Erythroblast (primary cell): ENCODE data around the gene VAMP3.

Experiments
- DNase-seq, 2 experiments: peaks; one replicate each; lab custom pipeline; 2025; lab: John Stamatoyannopoulos, UW
- GATA1 ChIP-seq: IDR thresholded peaks from 2 replicates; pipeline ENCODE4 v1.6.1; 2011; ENCODE audit warnings: low read depth, mild to moderate bottlenecking, control low read depth, low read length, moderate library complexity
- POLR2A ChIP-seq: IDR thresholded peaks from 2 replicates; pipeline ENCODE4 v1.6.1; 2011; ENCODE audit warnings: mild to moderate bottlenecking, low read length

Gene VAMP3

DNA sequence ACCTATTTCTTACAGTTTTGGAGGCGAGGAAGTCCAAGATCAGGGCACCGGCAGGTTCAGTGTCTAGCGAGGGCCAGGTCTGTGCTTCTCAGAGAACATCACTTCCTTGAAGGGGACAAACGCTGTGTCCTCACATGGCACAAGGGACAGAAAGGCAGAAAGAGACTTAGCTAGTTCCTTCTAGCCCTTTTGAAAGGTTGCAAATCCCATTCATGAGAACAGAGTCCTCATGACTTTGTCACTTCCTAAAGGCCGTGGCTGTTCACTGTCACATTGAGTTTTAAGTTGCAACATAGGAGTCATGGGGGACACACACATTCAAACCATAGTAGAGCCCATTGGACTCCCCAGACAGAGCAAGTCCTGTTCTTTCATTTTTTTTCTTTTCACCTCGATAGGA lies 40.4 kb downstream of the VAMP3 start:
- TF ChIP-seq POLR2A (no peak), GATA1 (no peak)
- DNase-seq: no peak

DNA sequence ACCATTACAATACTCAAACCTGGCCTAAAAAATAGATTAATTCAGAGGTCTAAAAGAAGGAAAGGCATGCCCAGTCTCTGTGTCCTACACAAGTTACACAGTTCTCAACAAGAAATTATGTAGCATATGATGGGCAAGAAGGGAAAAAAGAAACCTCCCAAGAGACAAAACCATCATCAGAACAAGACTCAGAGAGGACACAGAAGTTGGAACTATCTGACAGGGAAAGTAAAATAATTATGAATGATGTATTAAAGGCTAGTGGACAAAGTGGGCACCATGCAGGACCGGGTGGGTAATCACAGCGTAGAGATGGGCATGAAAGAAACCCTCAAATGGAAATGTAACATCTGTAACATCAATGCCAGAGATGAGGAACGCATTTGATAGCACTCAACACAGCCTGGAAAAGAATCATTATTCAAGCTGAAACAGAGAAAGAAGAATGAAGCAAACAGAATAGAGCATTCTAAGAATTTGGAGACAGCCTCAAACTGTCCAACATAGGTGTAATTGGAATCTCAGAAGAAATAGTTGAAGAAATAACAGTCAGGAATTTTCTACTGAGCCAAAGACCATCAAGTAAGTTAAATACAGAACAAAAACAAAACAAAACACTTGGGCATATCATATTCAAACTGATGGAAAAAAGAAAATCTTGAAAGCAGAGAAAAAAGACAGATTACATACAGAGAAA lies 42.7 kb downstream of the VAMP3 start:
- no peak for DNase-seq
- TF ChIP-seq GATA1 (no peak), POLR2A (no peak)

DNA sequence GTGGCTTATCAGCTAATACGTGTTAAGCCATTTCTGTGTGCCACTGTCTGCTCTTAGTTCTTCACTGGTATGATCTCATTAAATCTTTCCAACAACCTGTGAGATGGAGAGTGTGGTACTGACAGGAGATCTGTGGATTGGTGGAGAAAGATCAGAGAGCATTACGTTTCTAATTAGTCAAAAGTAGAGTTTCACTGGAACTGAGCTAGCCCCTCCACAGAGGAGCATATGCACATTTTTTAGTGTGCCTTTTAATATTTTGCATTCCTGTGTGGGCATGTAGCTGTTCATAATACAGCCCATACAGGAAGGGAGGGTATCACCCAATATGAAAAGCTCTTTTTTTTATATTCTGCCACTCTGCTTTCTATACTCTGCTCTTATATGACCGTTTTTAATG lies 50.2 kb downstream of the VAMP3 start:
- no peak for DNase-seq
- TF ChIP-seq GATA1 (no peak), POLR2A (no peak)

- no peak for DNase-seq
- TF ChIP-seq GATA1: no peak
- no peak for TF ChIP-seq POLR2A
These were observed 53.6 kb downstream of the VAMP3 start for GRCh38 chr1:7824701-7825100.

- DNase-seq: no peak
- TF ChIP-seq POLR2A: no peak
- TF ChIP-seq GATA1: no peak
These were observed 55.3 kb downstream of the VAMP3 start for GRCh38 chr1:7826363-7826762.

- peak; percentile 18 to 23 for DNase-seq
- TF ChIP-seq POLR2A (peak; percentile 42), GATA1 (no peak)
These were observed 56.2 kb downstream of the VAMP3 start for GRCh38 chr1:7827126-7827955.
